Measurements from ENCODE around the gene WWTR1.

GRCh38 chr3:149657321-149657925 is 402 bp downstream of the WWTR1 start:
- TF ChIP-seq ATF3 (CRISPR knock-in tag; conservative IDR thresholded peaks at IDR 0.05), result no peak
- no peak for TF ChIP-seq CTCF (IDR thresholded peaks at IDR 0.05)
- no peak for TF ChIP-seq ZNF263 (CRISPR knock-in tag; IDR thresholded peaks at IDR 0.05; ENCODE audit: low read depth)
- TF ChIP-seq SMAD3 (CRISPR knock-in tag; IDR thresholded peaks at IDR 0.05; ENCODE audit: borderline replicate concordance), result no peak
- no peak for TF ChIP-seq PREB (CRISPR knock-in tag; IDR thresholded peaks at IDR 0.05; ENCODE audit: borderline replicate concordance)
- no peak for TF ChIP-seq ZNF121 (CRISPR knock-in tag; IDR thresholded peaks at IDR 0.05)
- TF ChIP-seq TCF7 (CRISPR knock-in tag; IDR thresholded peaks at IDR 0.05; ENCODE audit: low read depth), result no peak
- no peak for TF ChIP-seq GRHL2 (CRISPR knock-in tag; IDR thresholded peaks at IDR 0.05; ENCODE audit: insufficient replicate concordance, severe bottlenecking)
- no peak for TF ChIP-seq RELA (CRISPR knock-in tag; IDR thresholded peaks at IDR 0.05; ENCODE audit: borderline replicate concordance)
- TF ChIP-seq ATF6 (CRISPR knock-in tag; IDR thresholded peaks at IDR 0.05), result no peak
- TF ChIP-seq E2F1 (CRISPR knock-in tag; IDR thresholded peaks at IDR 0.05), result no peak
- TF ChIP-seq TEAD4 (CRISPR knock-in tag; IDR thresholded peaks at IDR 0.05), result no peak
- no peak for TF ChIP-seq ESRRA (CRISPR knock-in tag; IDR thresholded peaks at IDR 0.05; ENCODE audit: borderline replicate concordance)
- TF ChIP-seq USF2 (CRISPR knock-in tag; IDR thresholded peaks at IDR 0.05), result no peak

All from WTC11 (cell line).